Astrocyte (in vitro differentiated cells and primary cell): ENCODE results near the gene EPB41L1. TPM values are rescaled to one million over a fixed set of nuclear protein-coding genes. Genes with fewer than 3 reads are reported as not detected.

ENCODE experiments used
- DNase-seq: peaks from one replicate; pipeline ENCODE4 v3.0.0-alpha.2; 2010; ENCODE audit warnings: low read depth
- FAIRE-seq: peaks from 2 replicates; lab custom pipeline; 2011; peaks lifted over from hg19 to GRCh38; lab: Jason Lieb, UNC
- H2AFZ ChIP-seq: 2 replicates; pipeline ENCODE4 v1.6.0; 2012; ENCODE audit warnings: low read depth, low read length, inconsistent platforms
- H3K27ac ChIP-seq: 2 replicates; pipeline ENCODE4 v1.5.1; 2011; ENCODE audit warnings: low read depth, low read length, inconsistent platforms
- H3K27me3 ChIP-seq: 2 replicates; pipeline ENCODE4 v1.6.0; 2011; ENCODE audit warnings: low read length, inconsistent platforms; ENCODE audit not compliant: insufficient read depth
- H3K36me3 ChIP-seq: 2 replicates; pipeline ENCODE4 v1.5.1; 2011; ENCODE audit warnings: low read length, inconsistent platforms; ENCODE audit not compliant: insufficient read depth
- H3K4me1 ChIP-seq: 2 replicates; pipeline ENCODE4 v1.5.1; 2011; ENCODE audit warnings: low read length, inconsistent platforms; ENCODE audit not compliant: insufficient read depth
- H3K4me2 ChIP-seq: 2 replicates; pipeline ENCODE4 v1.6.0; 2012; ENCODE audit warnings: low read length, inconsistent platforms
- H3K4me3 ChIP-seq: 2 replicates; pipeline ENCODE4 v1.5.1; 2011; ENCODE audit warnings: low read depth, mild to moderate bottlenecking, low read length, inconsistent platforms; ENCODE audit not compliant: insufficient read depth
- H3K79me2 ChIP-seq: 2 replicates; pipeline ENCODE4 v1.6.0; 2012; ENCODE audit warnings: mild to moderate bottlenecking, low read length, inconsistent platforms; ENCODE audit not compliant: insufficient read depth
- H3K9ac ChIP-seq: 2 replicates; pipeline ENCODE4 v1.6.0; 2012; ENCODE audit warnings: mild to moderate bottlenecking, low read length, inconsistent platforms
- H3K9me3 ChIP-seq: 2 replicates; pipeline ENCODE4 v1.5.1; 2012; ENCODE audit warnings: low read depth, mild to moderate bottlenecking, low read length, inconsistent platforms; ENCODE audit not compliant: insufficient read depth
- H4K20me1 ChIP-seq: 2 replicates; pipeline ENCODE4 v1.6.0; 2012; ENCODE audit warnings: low read length, inconsistent platforms; ENCODE audit not compliant: insufficient read depth
- H3K27ac Mint-ChIP-seq: one replicate; pipeline ENCODE4 v1.8.0; 2021; ENCODE audit warnings: mild to moderate bottlenecking, mixed read lengths; ENCODE audit not compliant: unreplicated experiment
- H3K27me3 Mint-ChIP-seq: one replicate; pipeline ENCODE4 v1.8.0; 2021; ENCODE audit warnings: low read depth, mixed read lengths; ENCODE audit not compliant: unreplicated experiment
- H3K36me3 Mint-ChIP-seq: one replicate; pipeline ENCODE4 v1.8.0; 2021; ENCODE audit warnings: low read depth, mixed read lengths; ENCODE audit not compliant: unreplicated experiment
- H3K4me1 Mint-ChIP-seq: one replicate; pipeline ENCODE4 v1.8.0; 2021; ENCODE audit warnings: low read depth, mixed read lengths; ENCODE audit not compliant: unreplicated experiment
- H3K4me3 Mint-ChIP-seq: one replicate; pipeline ENCODE4 v1.8.0; 2021; ENCODE audit warnings: mild to moderate bottlenecking, moderate library complexity, mixed read lengths; ENCODE audit not compliant: unreplicated experiment
- H3K9me3 Mint-ChIP-seq: one replicate; pipeline ENCODE4 v1.8.0; 2021; ENCODE audit warnings: mild to moderate bottlenecking, mixed read lengths; ENCODE audit not compliant: unreplicated experiment
- CTCF ChIP-seq: IDR thresholded peaks from 2 replicates; pipeline ENCODE4 v1.5.1; 2011; ENCODE audit warnings: low read depth, mild to moderate bottlenecking, inconsistent platforms, low read length, moderate library complexity; ENCODE audit not compliant: insufficient read depth
- EZH2 ChIP-seq: IDR thresholded peaks from 2 replicates; pipeline ENCODE4 v1.6.1; 2012; ENCODE audit warnings: mild to moderate bottlenecking, low read length, inconsistent platforms; ENCODE audit not compliant: insufficient read depth
- total RNA-seq: library from RNA; stranded (reverse); gene quantifications from 2 replicates; pipeline ENCODE4 v1.2.1, GENCODE V29; 2021

The EPB41L1 gene
- total RNA-seq, 1 donor from 2014 or later: 39.4 TPM

- no peak for TF ChIP-seq CTCF
- no peak for TF ChIP-seq EZH2
- no peak for FAIRE-seq
- Histone ChIP-seq H3K36me3 (no peaks in the 10 kb centered on the region), H3K27me3 (peaks cover 13% of the 10 kb centered on the region), H4K20me1 (no peaks in the 10 kb centered on the region), H3K4me2 (no peak overlapping the region), H3K27ac (no peak overlapping the region), H3K9me3 (no peaks in the 10 kb centered on the region), H3K4me1 (no peaks in the 10 kb centered on the region), H3K4me3 (no peak overlapping the region), H3K79me2 (no peaks in the 10 kb centered on the region), H3K9ac (no peak overlapping the region), H2AFZ (no peak overlapping the region)
- Mint-ChIP-seq H3K9me3 (peaks cover 2% of the 10 kb centered on the region), H3K4me3 (no peak overlapping the region), H3K36me3 (peaks cover 3% of the 10 kb centered on the region), H3K4me1 (peaks cover 13% of the 10 kb centered on the region), H3K27me3 (peaks cover 20% of the 10 kb centered on the region), H3K27ac (no peak overlapping the region)
- DNase-seq: no peak
Observed at GRCh38 chr20:36148439-36148838, 6.1 kb upstream of the EPB41L1 start.

GRCh38 chr20:36149012-36149411 lies 5.5 kb upstream of the EPB41L1 start:
- peaks cover 3% of the 10 kb centered on the region for H3K36me3 Mint-ChIP-seq
- Histone ChIP-seq H3K9me3 (no peaks in the 10 kb centered on the region), H3K4me1 (peaks cover 4% of the 10 kb centered on the region), H4K20me1 (no peaks in the 10 kb centered on the region), H3K79me2 (no peaks in the 10 kb centered on the region), H2AFZ (no peak overlapping the region), H3K27ac (no peak overlapping the region), H3K4me3 (no peak overlapping the region), H3K36me3 (no peaks in the 10 kb centered on the region), H3K4me2 (no peak overlapping the region), H3K27me3 (peaks cover 13% of the 10 kb centered on the region), H3K9ac (no peak overlapping the region)
- no peak overlapping the region for H3K27ac Mint-ChIP-seq
- no peak overlapping the region for H3K4me3 Mint-ChIP-seq
- no peak for FAIRE-seq
- peaks cover 2% of the 10 kb centered on the region for H3K9me3 Mint-ChIP-seq
- peaks cover 23% of the 10 kb centered on the region for H3K27me3 Mint-ChIP-seq
- no peak for DNase-seq
- peaks cover 13% of the 10 kb centered on the region for H3K4me1 Mint-ChIP-seq
- TF ChIP-seq EZH2 (no peak), CTCF (no peak)

GRCh38 chr20:36149469-36149868 lies 5.1 kb upstream of the EPB41L1 start:
- H3K9ac ChIP-seq: no peak overlapping the region
- no peak overlapping the region for H3K27ac Mint-ChIP-seq
- H3K4me1 Mint-ChIP-seq: peaks cover 12% of the 10 kb centered on the region
- H3K27me3 ChIP-seq: peaks cover 13% of the 10 kb centered on the region
- no peak overlapping the region for H2AFZ ChIP-seq
- DNase-seq: no peak
- peaks cover 2% of the 10 kb centered on the region for H3K9me3 Mint-ChIP-seq
- H3K36me3 ChIP-seq: no peaks in the 10 kb centered on the region
- no peak for FAIRE-seq
- H3K79me2 ChIP-seq: no peaks in the 10 kb centered on the region
- no peaks in the 10 kb centered on the region for H4K20me1 ChIP-seq
- H3K4me1 ChIP-seq: peaks cover 6% of the 10 kb centered on the region
- H3K4me3 ChIP-seq: no peak overlapping the region
- H3K4me2 ChIP-seq: no peak overlapping the region
- H3K9me3 ChIP-seq: no peaks in the 10 kb centered on the region
- no peak overlapping the region for H3K27ac ChIP-seq
- peaks cover 3% of the 10 kb centered on the region for H3K36me3 Mint-ChIP-seq
- H3K4me3 Mint-ChIP-seq: no peak overlapping the region
- TF ChIP-seq EZH2 (no peak), CTCF (no peak)
- H3K27me3 Mint-ChIP-seq: peaks cover 23% of the 10 kb centered on the region
